ENCODE measurements around the gene GRAP. TPM values are rescaled to one million over a fixed set of nuclear protein-coding genes. Genes with fewer than 3 reads are reported as not detected.

Gene GRAP
- total and polyA plus RNA-seq, 2 donors (not counting 3 experiments of a cell fraction or from before 2014, with no cell fraction given), result 32.1 to 43.6 TPM

DNA sequence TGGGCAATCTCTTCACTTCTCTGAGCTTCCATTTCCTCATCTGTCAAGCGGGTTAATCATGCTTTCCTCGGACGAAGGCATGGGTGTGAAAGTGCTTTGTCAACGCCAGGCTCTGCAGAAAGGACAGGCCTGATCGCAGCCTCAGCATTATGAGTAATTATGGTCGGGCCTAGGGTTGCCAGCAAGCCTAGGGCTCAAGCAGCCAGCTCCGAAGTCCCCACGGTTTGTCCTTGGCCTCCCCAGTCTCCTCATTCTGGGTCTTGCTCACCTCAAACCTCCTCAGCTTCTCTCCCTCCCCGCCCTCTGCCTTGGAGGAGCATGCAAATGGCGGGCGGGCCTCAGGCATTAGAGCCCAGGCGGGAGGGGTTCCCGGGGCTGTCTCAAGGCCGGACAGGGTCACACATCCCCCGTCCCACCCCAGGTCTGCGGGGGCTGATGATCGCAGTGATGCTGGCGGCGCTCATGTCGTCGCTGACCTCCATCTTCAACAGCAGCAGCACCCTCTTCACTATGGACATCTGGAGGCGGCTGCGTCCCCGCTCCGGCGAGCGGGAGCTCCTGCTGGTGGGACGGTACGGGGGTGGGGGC, 32.0 kb downstream of the GRAP start:
- FAIRE-seq (no peak), DNase-seq (ENCODE audit: low read depth, low spot score) (no peak)
- H3K9me1 ChIP-seq (replicated peaks; ENCODE audit: control insufficient read depth, extremely low read depth, insufficient read depth, low read length), result no peaks in the 10 kb centered on the region
- H3K4me2 ChIP-seq (ENCODE audit: insufficient read depth, low read length), result no peak overlapping the region
- TF ChIP-seq, protein P1, sequence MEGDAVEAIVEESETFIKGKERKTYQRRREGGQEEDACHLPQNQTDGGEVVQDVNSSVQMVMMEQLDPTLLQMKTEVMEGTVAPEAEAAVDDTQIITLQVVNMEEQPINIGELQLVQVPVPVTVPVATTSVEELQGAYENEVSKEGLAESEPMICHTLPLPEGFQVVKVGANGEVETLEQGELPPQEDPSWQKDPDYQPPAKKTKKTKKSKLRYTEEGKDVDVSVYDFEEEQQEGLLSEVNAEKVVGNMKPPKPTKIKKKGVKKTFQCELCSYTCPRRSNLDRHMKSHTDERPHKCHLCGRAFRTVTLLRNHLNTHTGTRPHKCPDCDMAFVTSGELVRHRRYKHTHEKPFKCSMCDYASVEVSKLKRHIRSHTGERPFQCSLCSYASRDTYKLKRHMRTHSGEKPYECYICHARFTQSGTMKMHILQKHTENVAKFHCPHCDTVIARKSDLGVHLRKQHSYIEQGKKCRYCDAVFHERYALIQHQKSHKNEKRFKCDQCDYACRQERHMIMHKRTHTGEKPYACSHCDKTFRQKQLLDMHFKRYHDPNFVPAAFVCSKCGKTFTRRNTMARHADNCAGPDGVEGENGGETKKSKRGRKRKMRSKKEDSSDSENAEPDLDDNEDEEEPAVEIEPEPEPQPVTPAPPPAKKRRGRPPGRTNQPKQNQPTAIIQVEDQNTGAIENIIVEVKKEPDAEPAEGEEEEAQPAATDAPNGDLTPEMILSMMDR (IDR thresholded peaks at IDR 0.05; ENCODE audit: extremely low read depth in 1 of 2, insufficient read depth in 1 of 2, low read depth in 1 of 2, low read length in 2 of 2), result no peak
- TF ChIP-seq POLR2AphosphoS5 (IDR thresholded peaks at IDR 0.05; ENCODE audit: insufficient read depth, low read depth, low read length) (no peak), POLR2A (IDR thresholded peaks at IDR 0.05; ENCODE audit: low read depth, low read length) (no peak), FOS (IDR thresholded peaks at IDR 0.05; ENCODE audit: borderline replicate concordance, insufficient read depth, low read length) (no peak), EZH2 (IDR thresholded peaks at IDR 0.05; ENCODE audit: borderline replicate concordance, low read depth, low read length, severe bottlenecking) (no peak), GATA2 (IDR thresholded peaks at IDR 0.05; ENCODE audit: insufficient read depth, insufficient read length, low read depth, low read length) (no peak), MYC (IDR thresholded peaks at IDR 0.05; ENCODE audit: low read depth, low read length) (no peak), JUN (IDR thresholded peaks at IDR 0.05; ENCODE audit: borderline replicate concordance, insufficient read depth, insufficient read length, low read depth) (no peak)
- TF ChIP-seq, protein P2, sequence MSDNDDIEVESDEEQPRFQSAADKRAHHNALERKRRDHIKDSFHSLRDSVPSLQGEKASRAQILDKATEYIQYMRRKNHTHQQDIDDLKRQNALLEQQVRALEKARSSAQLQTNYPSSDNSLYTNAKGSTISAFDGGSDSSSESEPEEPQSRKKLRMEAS (IDR thresholded peaks at IDR 0.05; ENCODE audit: insufficient read depth, insufficient read length), result no peak
- no peak overlapping the region for H2AFZ ChIP-seq (ENCODE audit: low read depth, low read length)
- CTCF ChIA-PET, result interaction anchor here (1.1 to 1.8 kb wide), 2 partner anchors 18 to 54 kb away, joined by 3 to 8 read pairs; no protein-coding TSS in a partner anchor
- no peaks in the 10 kb centered on the region for H4K20me1 ChIP-seq (replicated peaks; ENCODE audit: control insufficient read depth, extremely low read depth, insufficient read depth, low read length)
- no peak overlapping the region for H3K4me3 ChIP-seq (replicated peaks in 1 of 3; ENCODE audit: insufficient read depth in 1 of 3, low read depth in 1 of 3, low read length in 3 of 3)
- no peak overlapping the region for H3K9ac ChIP-seq (replicated peaks; ENCODE audit: extremely low read depth, insufficient read depth, low read length)
- H3K4me1 ChIP-seq (ENCODE audit: control insufficient read depth, extremely low read depth, insufficient read depth, low read length), result peaks cover 2% of the 10 kb centered on the region
- no peak overlapping the region for H3K27ac ChIP-seq (ENCODE audit: insufficient read depth, low read depth, low read length)
- intact Hi-C loops (cut with micrococcal nuclease) (no loop called here), dilution Hi-C loops (cut with MboI; ENCODE audit: extremely low pct_ligation_motif_present, low sequenced_read_pairs) (no loop called here)
- H3K9me3 ChIP-seq (replicated peaks; ENCODE audit: control insufficient read depth, insufficient read depth, low read length), result no peaks in the 10 kb centered on the region
- POLR2A ChIA-PET, result no interaction called here
- no peaks in the 10 kb centered on the region for H3K27me3 ChIP-seq (ENCODE audit: control insufficient read depth in 2 of 2, insufficient read depth in 2 of 2, low read length in 2 of 2)
- H3K79me2 ChIP-seq (ENCODE audit: control insufficient read depth, insufficient read depth, low read length), result no peaks in the 10 kb centered on the region
- BruUV-seq (replicated peaks), result no TSS peak
- no peaks in the 10 kb centered on the region for H3K36me3 ChIP-seq (ENCODE audit: control insufficient read depth in 2 of 2, extremely low read depth in 1 of 2, insufficient read depth in 2 of 2, low read length in 2 of 2)
